WTC11 (cell line): ENCODE data around the gene PYGB. TPM values are rescaled to one million over a fixed set of nuclear protein-coding genes. Genes with fewer than 3 reads are reported as not detected.

Experiments
- ATAC-seq: fragments of 200-7000 bp; cut with Tn5 transposase; 2 replicates; pipeline ENCODE4 v1.10.0; 2021; ENCODE audit warnings: mild to moderate bottlenecking, moderate library complexity
- CTCF ChIA-PET: fragments of 300-600 bp; sonication (Branson Sonifier 250); formaldehyde crosslinking; loops from one replicate; lab custom pipeline; 2021; ENCODE audit warnings: antibody characterized with exemption; lab: Charles Lee
- POLR2A ChIA-PET: fragments of 350-600 bp; sonication (Branson Sonifier 250); formaldehyde crosslinking; loops from one replicate; lab custom pipeline; 2021; ENCODE audit warnings: antibody characterized with exemption; lab: Charles Lee
- DNase-seq: peaks from one replicate; pipeline ENCODE4 v3.0.0; 2021; ENCODE audit warnings: low spot score
- H3K27ac Mint-ChIP-seq: 2 replicates; pipeline ENCODE4 v1.8.0; 2021; ENCODE audit warnings: mixed read lengths
- H3K27me3 Mint-ChIP-seq: 2 replicates; pipeline ENCODE4 v1.8.0; 2021; ENCODE audit warnings: low read depth, mild to moderate bottlenecking, moderate library complexity, mixed read lengths
- H3K36me3 Mint-ChIP-seq: 2 replicates; pipeline ENCODE4 v1.8.0; 2021; ENCODE audit warnings: mixed read lengths
- H3K4me1 Mint-ChIP-seq: 2 replicates; pipeline ENCODE4 v1.8.0; 2022; ENCODE audit warnings: mixed read lengths
- H3K4me3 Mint-ChIP-seq: 2 replicates; pipeline ENCODE4 v1.8.0; 2021; ENCODE audit warnings: mild to moderate bottlenecking, moderate library complexity, mixed read lengths
- H3K9me3 Mint-ChIP-seq: 2 replicates; pipeline ENCODE4 v1.8.0; 2021; ENCODE audit warnings: mixed read lengths
- ARID4B ChIP-seq: sonication (generic); formaldehyde crosslinking; IDR thresholded peaks from 2 replicates; pipeline ENCODE4 v1.8.0; 2023; ENCODE audit warnings: missing genetic modification reagents, mild to moderate bottlenecking, borderline replicate concordance
- CBFB ChIP-seq: sonication (generic); formaldehyde crosslinking; IDR thresholded peaks from 2 replicates; pipeline ENCODE4 v1.8.1; 2022; ENCODE audit warnings: mild to moderate bottlenecking, low read depth, missing genetic modification reagents
- ELF4 ChIP-seq: sonication (generic); formaldehyde crosslinking; IDR thresholded peaks from 2 replicates; pipeline ENCODE4 v1.8.1; 2022; ENCODE audit warnings: low read depth, mild to moderate bottlenecking, moderate library complexity, missing genetic modification reagents
- ERG ChIP-seq: fragments of 250-450 bp; sonication (Bioruptor Pico); IDR thresholded peaks from 2 replicates; pipeline ENCODE4 v1.8.0; 2021; ENCODE audit warnings: mild to moderate bottlenecking
- ESRRA ChIP-seq: sonication (generic); formaldehyde crosslinking; IDR thresholded peaks from 2 replicates; pipeline ENCODE4 v1.8.1; 2022; ENCODE audit warnings: mild to moderate bottlenecking, missing genetic modification reagents, borderline replicate concordance
- GABPB1 ChIP-seq: sonication (generic); formaldehyde crosslinking; IDR thresholded peaks from 2 replicates; pipeline ENCODE4 v1.8.1; 2023; ENCODE audit warnings: mild to moderate bottlenecking, missing genetic modification reagents
- GTF2I ChIP-seq: fragments of 250-450 bp; sonication (Bioruptor Pico); conservative IDR thresholded peaks from 2 replicates; pipeline ENCODE4 v1.4.0; 2021; ENCODE audit warnings: mild to moderate bottlenecking
- JAZF1 ChIP-seq: fragments of 250-450 bp; sonication (Bioruptor Pico); IDR thresholded peaks from 2 replicates; pipeline ENCODE4 v1.9.0; 2021; ENCODE audit warnings: moderate library complexity, mild to moderate bottlenecking, inconsistent platforms
- JUN ChIP-seq: sonication (generic); formaldehyde crosslinking; IDR thresholded peaks from 2 replicates; pipeline ENCODE4 v1.8.0; 2023; ENCODE audit warnings: mild to moderate bottlenecking, missing genetic modification reagents
- MXD4 ChIP-seq: fragments of 250-450 bp; sonication (Bioruptor Pico); IDR thresholded peaks from 2 replicates; pipeline ENCODE4 v1.8.0; 2021; ENCODE audit warnings: mild to moderate bottlenecking, moderate library complexity, borderline replicate concordance
- MYBL2 ChIP-seq: sonication (generic); formaldehyde crosslinking; IDR thresholded peaks from 2 replicates; pipeline ENCODE4 v1.8.1; 2023; ENCODE audit warnings: mild to moderate bottlenecking, moderate library complexity, missing genetic modification reagents
- NR1H2 ChIP-seq: sonication (generic); formaldehyde crosslinking; IDR thresholded peaks from 2 replicates; pipeline ENCODE4 v1.9.0; 2021; ENCODE audit warnings: mild to moderate bottlenecking, moderate library complexity, missing genetic modification reagents
- NR2C2 ChIP-seq: sonication (generic); formaldehyde crosslinking; IDR thresholded peaks from 2 replicates; pipeline ENCODE4 v1.8.0; 2022; ENCODE audit warnings: mild to moderate bottlenecking, missing genetic modification reagents
- OVOL2 ChIP-seq: fragments of 250-450 bp; sonication (Bioruptor Pico); IDR thresholded peaks from 2 replicates; pipeline ENCODE4 v1.9.0; 2021; ENCODE audit warnings: mild to moderate bottlenecking, borderline replicate concordance
- RORB ChIP-seq: fragments of 250-450 bp; sonication (Bioruptor Pico); IDR thresholded peaks from 2 replicates; pipeline ENCODE4 v1.9.0; 2021; ENCODE audit warnings: mild to moderate bottlenecking
- TCF7 ChIP-seq: sonication (generic); formaldehyde crosslinking; IDR thresholded peaks from 2 replicates; pipeline ENCODE4 v1.8.0; 2022; ENCODE audit warnings: mild to moderate bottlenecking, low read depth, missing genetic modification reagents, moderate library complexity
- TEAD4 ChIP-seq: sonication (generic); formaldehyde crosslinking; IDR thresholded peaks from 2 replicates; pipeline ENCODE4 v1.8.0; 2022; ENCODE audit warnings: mild to moderate bottlenecking, missing genetic modification reagents
- ZBTB43 ChIP-seq: sonication (generic); formaldehyde crosslinking; IDR thresholded peaks from 2 replicates; pipeline ENCODE4 v1.8.1; 2023; ENCODE audit warnings: mild to moderate bottlenecking, missing genetic modification reagents
- ZMAT4 ChIP-seq: fragments of 250-450 bp; sonication (Bioruptor Pico); IDR thresholded peaks from 2 replicates; pipeline ENCODE4 v1.9.0; 2021; ENCODE audit warnings: mild to moderate bottlenecking
- ZNF263 ChIP-seq: sonication (generic); formaldehyde crosslinking; IDR thresholded peaks from 2 replicates; pipeline ENCODE4 v1.8.1; 2022; ENCODE audit warnings: low read depth, mild to moderate bottlenecking, moderate library complexity, missing genetic modification reagents
- ZNF423 ChIP-seq: fragments of 250-450 bp; sonication (Bioruptor Pico); IDR thresholded peaks from 2 replicates; pipeline ENCODE4 v2.1.2; 2022; ENCODE audit warnings: mild to moderate bottlenecking, moderate library complexity
- ZSCAN18 ChIP-seq: fragments of 250-450 bp; sonication (Bioruptor Pico); IDR thresholded peaks from 2 replicates; pipeline ENCODE4 v2.1.2; 2022; ENCODE audit warnings: mild to moderate bottlenecking, moderate library complexity
- total RNA-seq: library from RNA; stranded (reverse); gene quantifications from 3 replicates; pipeline ENCODE4 v1.2.3, GENCODE V29; 2021

PYGB gene
- total RNA-seq, 1 experiment from 2014 or later, result 48.5 TPM

GRCh38 chr20:25302596-25302995 is 54.7 kb downstream of the PYGB start:
- POLR2A ChIA-PET, result no interaction called here
- CTCF ChIA-PET, result no interaction called here
- Mint-ChIP-seq H3K9me3 (no peaks in the 10 kb centered on the region), H3K27me3 (no peaks in the 10 kb centered on the region), H3K27ac (no peak overlapping the region), H3K36me3 (peaks cover 14% of the 10 kb centered on the region), H3K4me3 (no peak overlapping the region), H3K4me1 (peaks cover 5% of the 10 kb centered on the region)
- no peak for DNase-seq
- TF ChIP-seq JUN (no peak), ZNF423 (no peak), CBFB (CRISPR knock-in tag) (no peak), ZNF263 (CRISPR knock-in tag) (no peak)
- no peak for ATAC-seq

- ATAC-seq (no peak), DNase-seq (no peak)
- H3K4me3 Mint-ChIP-seq, result no peak overlapping the region
- CTCF ChIA-PET, result no interaction called here
- H3K36me3 Mint-ChIP-seq, result peaks cover 18% of the 10 kb centered on the region
- no peaks in the 10 kb centered on the region for H3K4me1 Mint-ChIP-seq
- POLR2A ChIA-PET, result no interaction called here
- H3K9me3 Mint-ChIP-seq, result no peaks in the 10 kb centered on the region
- no peak overlapping the region; the same call in 1 of the 2 replicates for H3K27ac Mint-ChIP-seq
- no peak for TF ChIP-seq ARID4B (CRISPR knock-in tag)
- no peak for TF ChIP-seq ZBTB43 (CRISPR knock-in tag)
- no peak for TF ChIP-seq ELF4
- TF ChIP-seq ERG (CRISPR knock-in tag), result no peak
- no peak for TF ChIP-seq GTF2I (CRISPR knock-in tag)
- no peak for TF ChIP-seq JAZF1 (CRISPR knock-in tag)
- no peak for TF ChIP-seq OVOL2
- TF ChIP-seq ESRRA (CRISPR knock-in tag), result no peak
- TF ChIP-seq NR1H2 (CRISPR knock-in tag), result no peak
- TF ChIP-seq MXD4 (CRISPR knock-in tag), result no peak
- no peak for TF ChIP-seq RORB (CRISPR knock-in tag)
- no peak for TF ChIP-seq ZNF263 (CRISPR knock-in tag)
- TF ChIP-seq ZNF423, result no peak
- no peak for TF ChIP-seq TEAD4 (CRISPR knock-in tag)
- H3K27me3 Mint-ChIP-seq, result no peaks in the 10 kb centered on the region
Measured at GRCh38 chr20:25303292-25304024, 55.6 kb downstream of the PYGB start.

GRCh38 chr20:25304025-25304549 is 56.2 kb downstream of the PYGB start:
- Mint-ChIP-seq H3K27me3 (no peaks in the 10 kb centered on the region), H3K27ac (no peak overlapping the region), H3K4me1 (no peaks in the 10 kb centered on the region), H3K9me3 (no peaks in the 10 kb centered on the region)
- ChIA-PET CTCF (interaction anchor here (0.6 kb wide), 1 partner anchor 520 kb away, joined by 3 read pairs; no protein-coding TSS in a partner anchor), POLR2A (no interaction called here)
- ATAC-seq, result no peak
- no peak for TF ChIP-seq CBFB (CRISPR knock-in tag)
- no peak for TF ChIP-seq ZNF423
- TF ChIP-seq TEAD4 (CRISPR knock-in tag), result no peak
- TF ChIP-seq ZMAT4, result no peak
- TF ChIP-seq MYBL2 (CRISPR knock-in tag), result no peak
- TF ChIP-seq NR2C2, result no peak
- no peak for TF ChIP-seq TCF7 (CRISPR knock-in tag)
- TF ChIP-seq GABPB1 (CRISPR knock-in tag), result no peak
- TF ChIP-seq ZSCAN18 (CRISPR knock-in tag), result no peak
- TF ChIP-seq, all 79 proteins: peak for 0
- DNase-seq, result no peak
- peaks cover 18% of the 10 kb centered on the region for H3K36me3 Mint-ChIP-seq
- H3K4me3 Mint-ChIP-seq, result no peak overlapping the region
